ENCODE data around the gene XRCC2.
"Not testable (repeated sequence)": the region's sequence is repeated elsewhere in the genome, so short reads cannot be mapped to it uniquely, and the experiment has no call there.

The XRCC2 gene

GRCh38 chr7:152663931-152664330 is 12.0 kb downstream of the XRCC2 start:
- no peak for DNase-seq

GRCh38 chr7:152663148-152663740 is 12.7 kb downstream of the XRCC2 start:
- no peak for DNase-seq

- DNase-seq, result no peak
Observed at GRCh38 chr7:152661479-152661878, 14.5 kb downstream of the XRCC2 start.

- DNase-seq, result no peak
Observed at GRCh38 chr7:152660021-152660420, 15.9 kb downstream of the XRCC2 start.

GRCh38 chr7:152654971-152655370 is 21.0 kb downstream of the XRCC2 start:
- DNase-seq, result no peak

GRCh38 chr7:152649220-152649619 is 26.7 kb downstream of the XRCC2 start:
- no peak for DNase-seq

- no peak for DNase-seq
Observed at GRCh38 chr7:152647009-152647408, 28.9 kb downstream of the XRCC2 start.

- DNase-seq, result not testable (repeated sequence)
Observed at GRCh38 chr7:152646579-152646978, 29.4 kb downstream of the XRCC2 start.

GRCh38 chr7:152643979-152644559 is 31.9 kb downstream of the XRCC2 start:
- no peak for DNase-seq

GRCh38 chr7:152641384-152641783 is 34.6 kb downstream of the XRCC2 start:
- no peak for DNase-seq

GRCh38 chr7:152640829-152641228 is 35.1 kb downstream of the XRCC2 start:
- DNase-seq, result no peak

GRCh38 chr7:152637920-152638580 is 37.9 kb downstream of the XRCC2 start:
- DNase-seq, result no peak

- DNase-seq, result no peak
Observed at GRCh38 chr7:152637161-152637560, 38.8 kb downstream of the XRCC2 start.

GRCh38 chr7:152636441-152636840 is 39.5 kb downstream of the XRCC2 start:
- no peak for DNase-seq

GRCh38 chr7:152633504-152633903 is 42.4 kb downstream of the XRCC2 start:
- no peak for DNase-seq

GRCh38 chr7:152633072-152633471 is 42.9 kb downstream of the XRCC2 start:
- DNase-seq, result no peak

- not testable (repeated sequence) for DNase-seq
Observed at GRCh38 chr7:152628772-152629171, 47.2 kb downstream of the XRCC2 start.

GRCh38 chr7:152624228-152624627 is 51.7 kb downstream of the XRCC2 start:
- DNase-seq, result no peak

GRCh38 chr7:152621426-152621825 is 54.5 kb downstream of the XRCC2 start:
- no peak for DNase-seq

GRCh38 chr7:152619027-152619739 is 56.8 kb downstream of the XRCC2 start:
- no peak for DNase-seq

GRCh38 chr7:152618427-152618826 is 57.5 kb downstream of the XRCC2 start:
- DNase-seq, result no peak

- no peak for DNase-seq
Observed at GRCh38 chr7:152617056-152617455, 58.9 kb downstream of the XRCC2 start.

- no peak for DNase-seq
Observed at GRCh38 chr7:152615031-152615741, 60.8 kb downstream of the XRCC2 start.

All from activated naive CD4-positive, alpha-beta T cell treated with Interleukin-2 at 50 U/mL for 16 hours (primary cell).